ENCODE data around the gene ACTL7A. TPM values are rescaled to one million over a fixed set of nuclear protein-coding genes. Genes with fewer than 3 reads are reported as not detected.

Gene ACTL7A
- total and polyA plus RNA-seq, 2 of the 13 experiments (the other 11 are each of a cell fraction or from before 2014, with no cell fraction given), result not detected

- TF ChIP-seq BCLAF1 (IDR thresholded peaks at IDR 0.05) (no peak), ATRX (CRISPR knock-in tag; IDR thresholded peaks at IDR 0.05; ENCODE audit: borderline replicate concordance) (no peak), ZNF253 (CRISPR knock-in tag; IDR thresholded peaks at IDR 0.05; ENCODE audit: borderline replicate concordance) (no peak), ZNF30 (CRISPR knock-in tag; IDR thresholded peaks at IDR 0.05) (no peak), POLR2AphosphoS2 (IDR thresholded peaks at IDR 0.05; ENCODE audit: low read depth, low read length) (no peak), ATF4 (CRISPR knock-in tag; IDR thresholded peaks at IDR 0.05) (peak in 1 of 2 experiments; percentile 57; a peak in 2 of 4 replicates), MIXL1 (CRISPR knock-in tag; IDR thresholded peaks at IDR 0.05) (peak; percentile 90), ZNF264 (CRISPR knock-in tag; IDR thresholded peaks at IDR 0.05) (peak; percentile 71; the same call in 1 of the 2 replicates), ZNF672 (CRISPR knock-in tag; IDR thresholded peaks at IDR 0.05) (no peak), SMAD3 (CRISPR knock-in tag; IDR thresholded peaks at IDR 0.05) (peak; percentile 77), IKZF5 (CRISPR knock-in tag; IDR thresholded peaks at IDR 0.05) (peak; percentile 93), KLF15 (CRISPR knock-in tag; IDR thresholded peaks at IDR 0.05; ENCODE audit: borderline replicate concordance) (no peak), HMG20A (CRISPR knock-in tag; IDR thresholded peaks at IDR 0.05; ENCODE audit: borderline replicate concordance) (peak; percentile 89; the same call in 1 of the 2 replicates), MED13 (CRISPR knock-in tag; IDR thresholded peaks at IDR 0.05) (peak; percentile 99), SNRNP70 (IDR thresholded peaks at IDR 0.05; ENCODE audit: low read depth, low read length) (no peak), RXRA (CRISPR knock-in tag; IDR thresholded peaks at IDR 0.05) (peak; percentile 85; the same call in 1 of the 2 replicates)
- TF ChIP-seq, protein P1, sequence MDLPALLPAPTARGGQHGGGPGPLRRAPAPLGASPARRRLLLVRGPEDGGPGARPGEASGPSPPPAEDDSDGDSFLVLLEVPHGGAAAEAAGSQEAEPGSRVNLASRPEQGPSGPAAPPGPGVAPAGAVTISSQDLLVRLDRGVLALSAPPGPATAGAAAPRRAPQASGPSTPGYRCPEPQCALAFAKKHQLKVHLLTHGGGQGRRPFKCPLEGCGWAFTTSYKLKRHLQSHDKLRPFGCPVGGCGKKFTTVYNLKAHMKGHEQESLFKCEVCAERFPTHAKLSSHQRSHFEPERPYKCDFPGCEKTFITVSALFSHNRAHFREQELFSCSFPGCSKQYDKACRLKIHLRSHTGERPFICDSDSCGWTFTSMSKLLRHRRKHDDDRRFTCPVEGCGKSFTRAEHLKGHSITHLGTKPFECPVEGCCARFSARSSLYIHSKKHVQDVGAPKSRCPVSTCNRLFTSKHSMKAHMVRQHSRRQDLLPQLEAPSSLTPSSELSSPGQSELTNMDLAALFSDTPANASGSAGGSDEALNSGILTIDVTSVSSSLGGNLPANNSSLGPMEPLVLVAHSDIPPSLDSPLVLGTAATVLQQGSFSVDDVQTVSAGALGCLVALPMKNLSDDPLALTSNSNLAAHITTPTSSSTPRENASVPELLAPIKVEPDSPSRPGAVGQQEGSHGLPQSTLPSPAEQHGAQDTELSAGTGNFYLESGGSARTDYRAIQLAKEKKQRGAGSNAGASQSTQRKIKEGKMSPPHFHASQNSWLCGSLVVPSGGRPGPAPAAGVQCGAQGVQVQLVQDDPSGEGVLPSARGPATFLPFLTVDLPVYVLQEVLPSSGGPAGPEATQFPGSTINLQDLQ (CRISPR knock-in tag; IDR thresholded peaks at IDR 0.05), result no peak
- TF ChIP-seq, protein P2, sequence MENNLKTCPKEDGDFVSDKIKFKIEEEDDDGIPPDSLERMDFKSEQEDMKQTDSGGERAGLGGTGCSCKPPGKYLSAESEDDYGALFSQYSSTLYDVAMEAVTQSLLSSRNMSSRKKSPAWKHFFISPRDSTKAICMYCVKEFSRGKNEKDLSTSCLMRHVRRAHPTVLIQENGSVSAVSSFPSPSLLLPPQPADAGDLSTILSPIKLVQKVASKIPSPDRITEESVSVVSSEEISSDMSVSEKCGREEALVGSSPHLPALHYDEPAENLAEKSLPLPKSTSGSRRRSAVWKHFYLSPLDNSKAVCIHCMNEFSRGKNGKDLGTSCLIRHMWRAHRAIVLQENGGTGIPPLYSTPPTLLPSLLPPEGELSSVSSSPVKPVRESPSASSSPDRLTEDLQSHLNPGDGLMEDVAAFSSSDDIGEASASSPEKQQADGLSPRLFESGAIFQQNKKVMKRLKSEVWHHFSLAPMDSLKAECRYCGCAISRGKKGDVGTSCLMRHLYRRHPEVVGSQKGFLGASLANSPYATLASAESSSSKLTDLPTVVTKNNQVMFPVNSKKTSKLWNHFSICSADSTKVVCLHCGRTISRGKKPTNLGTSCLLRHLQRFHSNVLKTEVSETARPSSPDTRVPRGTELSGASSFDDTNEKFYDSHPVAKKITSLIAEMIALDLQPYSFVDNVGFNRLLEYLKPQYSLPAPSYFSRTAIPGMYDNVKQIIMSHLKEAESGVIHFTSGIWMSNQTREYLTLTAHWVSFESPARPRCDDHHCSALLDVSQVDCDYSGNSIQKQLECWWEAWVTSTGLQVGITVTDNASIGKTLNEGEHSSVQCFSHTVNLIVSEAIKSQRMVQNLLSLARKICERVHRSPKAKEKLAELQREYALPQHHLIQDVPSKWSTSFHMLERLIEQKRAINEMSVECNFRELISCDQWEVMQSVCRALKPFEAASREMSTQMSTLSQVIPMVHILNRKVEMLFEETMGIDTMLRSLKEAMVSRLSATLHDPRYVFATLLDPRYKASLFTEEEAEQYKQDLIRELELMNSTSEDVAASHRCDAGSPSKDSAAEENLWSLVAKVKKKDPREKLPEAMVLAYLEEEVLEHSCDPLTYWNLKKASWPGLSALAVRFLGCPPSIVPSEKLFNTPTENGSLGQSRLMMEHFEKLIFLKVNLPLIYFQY (CRISPR knock-in tag; IDR thresholded peaks at IDR 0.05; ENCODE audit: borderline replicate concordance), result no peak
Measured at GRCh38 chr9:108894225-108894997, 32.3 kb downstream of the ACTL7A start (continued).

Measured in HepG2 (cell line).